GM12872 (cell line): ENCODE data around the gene ZNF850.

Source experiments
- TF ChIP-seq, protein P1 (sequence below): IDR thresholded peaks from 3 replicates; pipeline ENCODE4 v1.5.1; 2011; ENCODE audit warnings: low read depth, mild to moderate bottlenecking, low read length, moderate library complexity; ENCODE audit not compliant: insufficient read depth

Gene ZNF850

DNA sequence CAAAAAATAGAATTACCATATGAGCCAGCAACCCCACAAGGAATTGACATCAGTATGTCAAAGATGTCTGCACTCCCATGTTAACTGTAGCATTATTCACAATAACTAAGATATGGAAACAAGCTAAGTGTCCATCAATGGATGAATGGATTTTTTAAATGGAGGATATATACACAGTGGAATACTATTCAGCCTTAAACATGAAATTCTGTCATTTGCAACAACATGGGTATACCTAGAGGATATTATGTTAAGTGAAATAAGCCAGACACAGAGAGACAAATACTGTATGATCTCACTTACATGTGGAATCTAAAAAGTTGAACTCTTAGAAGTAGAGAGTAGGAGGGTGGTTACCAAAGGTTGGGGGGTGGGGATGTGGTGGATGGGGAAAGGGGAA is 93.2 kb downstream of the ZNF850 start:
- TF ChIP-seq, protein P1, sequence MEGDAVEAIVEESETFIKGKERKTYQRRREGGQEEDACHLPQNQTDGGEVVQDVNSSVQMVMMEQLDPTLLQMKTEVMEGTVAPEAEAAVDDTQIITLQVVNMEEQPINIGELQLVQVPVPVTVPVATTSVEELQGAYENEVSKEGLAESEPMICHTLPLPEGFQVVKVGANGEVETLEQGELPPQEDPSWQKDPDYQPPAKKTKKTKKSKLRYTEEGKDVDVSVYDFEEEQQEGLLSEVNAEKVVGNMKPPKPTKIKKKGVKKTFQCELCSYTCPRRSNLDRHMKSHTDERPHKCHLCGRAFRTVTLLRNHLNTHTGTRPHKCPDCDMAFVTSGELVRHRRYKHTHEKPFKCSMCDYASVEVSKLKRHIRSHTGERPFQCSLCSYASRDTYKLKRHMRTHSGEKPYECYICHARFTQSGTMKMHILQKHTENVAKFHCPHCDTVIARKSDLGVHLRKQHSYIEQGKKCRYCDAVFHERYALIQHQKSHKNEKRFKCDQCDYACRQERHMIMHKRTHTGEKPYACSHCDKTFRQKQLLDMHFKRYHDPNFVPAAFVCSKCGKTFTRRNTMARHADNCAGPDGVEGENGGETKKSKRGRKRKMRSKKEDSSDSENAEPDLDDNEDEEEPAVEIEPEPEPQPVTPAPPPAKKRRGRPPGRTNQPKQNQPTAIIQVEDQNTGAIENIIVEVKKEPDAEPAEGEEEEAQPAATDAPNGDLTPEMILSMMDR, result no peak

DNA sequence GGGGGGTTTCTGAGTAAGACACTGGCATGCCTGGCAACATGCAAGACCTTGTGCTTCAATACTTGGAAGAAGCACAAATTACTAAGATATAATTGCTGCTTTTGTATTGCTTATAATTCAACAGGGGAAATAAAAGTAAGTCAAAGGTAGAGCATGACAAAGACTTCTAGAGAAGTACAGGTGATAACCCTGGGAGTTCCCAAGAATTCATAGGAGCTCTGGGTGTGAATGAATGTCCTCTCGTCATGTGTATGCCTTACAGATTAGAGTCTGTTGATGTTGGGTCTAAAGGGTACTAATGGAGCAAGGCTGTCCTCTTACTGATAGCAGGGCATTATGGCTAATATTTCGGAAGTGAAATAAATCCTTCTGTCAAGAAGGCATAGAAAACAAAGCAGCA is 98.4 kb downstream of the ZNF850 start:
- TF ChIP-seq, protein P1, result no peak

DNA sequence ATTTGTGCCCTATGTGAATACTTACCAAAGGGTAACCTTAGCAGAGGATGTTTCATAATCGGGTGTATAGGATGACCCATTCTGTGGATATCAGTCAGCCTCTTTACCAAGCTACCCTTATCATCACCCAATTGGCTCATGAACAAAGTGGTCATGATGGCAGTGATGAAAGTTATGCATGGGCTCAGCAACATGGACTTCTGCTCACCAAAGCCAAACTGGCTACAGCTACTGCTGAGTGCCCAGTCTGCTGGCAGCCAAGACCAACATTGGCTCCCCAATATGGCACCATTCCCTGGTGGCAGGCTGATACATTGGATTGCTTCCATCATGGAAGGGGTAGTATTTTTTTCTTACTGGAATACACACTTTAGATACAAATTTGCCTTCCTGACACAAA is 100.2 kb downstream of the ZNF850 start:
- TF ChIP-seq, protein P1, result no peak

DNA sequence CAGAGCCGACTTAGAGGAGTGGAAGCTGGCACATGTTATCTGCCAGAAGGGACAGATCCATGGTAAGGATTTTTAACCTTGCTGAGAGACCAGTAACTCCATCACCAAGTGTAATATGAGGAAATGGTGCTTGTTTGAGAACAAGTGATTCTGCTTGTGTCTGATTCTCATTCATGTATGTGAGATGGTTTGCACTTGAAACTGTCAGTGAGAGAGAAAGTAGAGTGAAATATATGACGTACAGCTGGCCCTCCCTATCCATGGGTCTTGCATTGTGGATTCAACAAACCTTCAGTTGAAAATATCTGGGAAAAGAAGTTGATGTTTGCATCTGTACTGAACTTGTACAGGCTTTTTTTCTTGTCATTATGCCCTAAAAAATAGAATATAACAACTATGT is 104.0 kb downstream of the ZNF850 start:
- TF ChIP-seq, protein P1, result no peak

DNA sequence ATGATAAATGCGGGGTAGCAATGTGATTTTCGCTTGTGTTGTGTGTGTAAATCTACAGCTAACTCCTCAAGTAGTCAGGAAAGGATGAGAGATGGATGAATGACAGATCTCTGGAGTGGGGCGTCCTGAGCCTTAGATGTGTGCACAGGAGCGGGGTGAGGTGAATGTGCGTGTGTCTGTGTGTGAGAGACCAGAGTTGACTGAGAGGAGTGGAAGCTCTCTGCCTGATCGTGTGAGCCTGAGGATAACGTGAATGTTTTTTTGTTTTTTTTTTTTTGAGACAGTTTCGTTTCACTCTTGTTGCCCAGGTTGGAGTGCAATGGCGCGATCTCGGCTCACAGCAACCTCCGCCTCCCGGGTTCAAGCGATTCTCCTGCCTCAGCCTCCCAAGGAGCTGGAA is 106.8 kb downstream of the ZNF850 start:
- TF ChIP-seq, protein P1, result no peak
